GM12874 (cell line): ENCODE data around the gene NT5E.

Experiments used
- CTCF ChIP-seq: IDR thresholded peaks from 2 replicates; pipeline ENCODE4 v1.5.1; 2011; ENCODE audit warnings: low read depth, mild to moderate bottlenecking, control low read depth, low read length, moderate library complexity; ENCODE audit not compliant: insufficient read depth

Gene NT5E

GRCh38 chr6:85417336-85417735 is 32.5 kb upstream of the NT5E start:
- TF ChIP-seq CTCF, result no peak

- no peak for TF ChIP-seq CTCF
Observed at GRCh38 chr6:85418059-85418458, 31.8 kb upstream of the NT5E start.

DNA sequence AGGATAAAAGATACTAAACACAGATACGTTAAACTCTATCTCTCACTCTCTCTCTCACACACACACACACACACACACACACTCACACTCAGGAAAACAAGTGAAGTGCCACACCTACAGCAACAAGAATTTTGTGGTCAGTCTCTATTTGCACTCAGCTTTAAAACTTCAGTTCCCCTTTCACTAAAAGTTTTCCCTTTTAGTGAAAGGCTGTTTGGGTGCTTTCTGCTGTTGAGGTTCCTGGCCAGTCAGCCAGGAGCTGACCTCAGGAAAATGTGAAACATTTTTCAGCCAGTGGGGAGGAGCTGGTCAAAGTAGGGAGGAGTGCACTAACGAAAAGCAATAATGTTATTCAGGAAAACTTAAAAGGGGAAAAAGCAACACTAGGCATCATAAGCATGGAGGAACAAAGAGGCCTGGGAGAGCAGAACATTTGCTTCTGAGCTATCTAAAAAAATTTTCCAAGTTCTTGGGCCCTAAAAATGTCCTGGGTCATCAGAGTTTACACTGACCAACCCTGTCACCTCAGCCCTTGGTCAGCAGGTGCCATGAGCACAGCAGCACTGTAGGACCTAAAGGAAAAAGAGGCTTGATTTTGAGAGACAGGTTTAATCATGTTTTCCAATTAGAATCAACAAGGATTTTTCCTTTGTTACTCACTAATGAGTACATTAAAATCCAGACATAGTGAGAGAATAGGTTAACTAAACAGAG is 30.7 kb upstream of the NT5E start:
- no peak for TF ChIP-seq CTCF

DNA sequence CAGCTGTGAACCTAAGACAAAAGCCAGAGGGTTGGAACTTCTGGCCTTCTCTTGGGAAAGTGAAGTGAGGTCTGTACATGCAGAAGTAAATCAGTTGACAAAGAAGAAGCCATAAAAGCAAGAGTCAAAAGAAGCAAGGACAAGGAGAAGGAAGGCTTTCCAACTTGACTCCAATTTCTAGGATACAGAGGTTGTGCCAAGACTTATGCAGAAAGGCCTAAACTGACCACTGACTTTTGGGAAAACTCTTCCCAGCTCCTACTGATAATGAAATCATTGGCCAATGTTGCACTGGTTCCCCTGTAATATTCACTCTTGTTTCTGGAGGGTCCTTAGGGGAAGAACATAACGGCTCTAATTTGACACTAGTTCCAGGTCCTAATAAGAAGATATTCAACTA is 29.3 kb upstream of the NT5E start:
- TF ChIP-seq CTCF, result no peak

GRCh38 chr6:85421181-85421580 is 28.7 kb upstream of the NT5E start:
- no peak for TF ChIP-seq CTCF

DNA sequence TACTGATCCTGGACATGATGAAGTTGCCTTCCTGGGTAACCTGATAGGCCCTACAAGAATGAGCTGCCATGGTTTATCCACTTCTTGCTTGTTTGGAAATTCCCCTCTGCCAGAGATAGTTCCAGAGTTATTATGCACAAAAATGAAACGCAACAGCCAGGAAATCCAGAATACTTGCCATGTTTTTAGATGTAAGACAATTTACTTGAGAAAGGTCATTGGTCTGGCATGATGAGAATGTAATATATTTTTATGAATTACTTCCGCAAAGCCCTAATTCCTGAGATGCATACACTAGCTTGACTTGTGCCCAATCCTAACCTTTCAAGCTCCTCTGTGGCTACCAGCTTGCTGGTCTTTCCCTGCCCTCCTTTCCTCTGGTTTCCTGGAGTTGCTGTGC is 27.9 kb upstream of the NT5E start:
- no peak for TF ChIP-seq CTCF

DNA sequence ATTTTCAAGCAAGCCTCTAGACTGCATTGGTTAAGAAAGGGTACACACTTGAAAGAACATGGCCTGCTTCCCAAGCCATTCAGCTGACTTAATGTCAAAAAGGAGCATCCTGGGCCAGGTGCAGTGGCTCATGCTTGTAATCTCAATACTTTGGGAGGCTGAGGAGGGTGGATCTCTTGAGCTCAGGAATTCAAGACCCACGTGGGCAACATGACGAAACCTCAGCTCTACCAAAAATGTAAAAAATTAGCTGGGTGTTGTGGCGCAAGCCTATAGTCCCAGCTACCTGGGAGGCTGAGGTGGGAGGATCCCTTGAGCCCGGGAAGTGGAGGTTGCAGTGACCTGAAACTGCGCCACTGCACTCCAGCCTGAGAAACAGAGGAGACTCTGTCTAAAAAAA is 26.9 kb upstream of the NT5E start:
- TF ChIP-seq CTCF, result no peak
